Hematopoietic multipotent progenitor cell (in vitro differentiated cells): ENCODE results near the gene SHCBP1L. TPM values are rescaled to one million over a fixed set of nuclear protein-coding genes. Genes with fewer than 3 reads are reported as not detected.

Source experiments
- small RNA-seq: library from RNA; depleted of rRNA; stranded (forward); fragments of <200 nt; gene quantifications from one replicate; pipeline ENCODE3, GENCODE V24; 2012
- total RNA-seq: library from RNA; depleted of rRNA; stranded (reverse); fragments of >200 nt; gene quantifications from one replicate; pipeline ENCODE4 v1.2.3, GENCODE V29; 2012

SHCBP1L gene
- total RNA-seq, 1 donor, result not detected

Small RNA genes lying within 50 kb of the gene (small RNA-seq; reads per million reads assigned to genes)
- gene HMGN1P4, result not detected
- 0.20 reads per million for gene RNU6-41P

Other genes with a start within 250 kb of the SHCBP1L start
- gene NPL, start 163.4 kb downstream of the SHCBP1L start, total RNA-seq, result 1.1 TPM
- gene DHX9, start 113.8 kb downstream of the SHCBP1L start, total RNA-seq, result 91.6 TPM
- 13.2 TPM for gene LAMC1, start 70.3 kb upstream of the SHCBP1L start, total RNA-seq
- gene LAMC2, start 233.1 kb upstream of the SHCBP1L start, total RNA-seq, result under 0.01 TPM